H7 (cell line): ENCODE data around the gene SFTPB. TPM values are rescaled to one million over a fixed set of nuclear protein-coding genes. Genes with fewer than 3 reads are reported as not detected.
"Not testable (repeated sequence)": the region's sequence is repeated elsewhere in the genome, so short reads cannot be mapped to it uniquely, and the experiment has no call there.

Experiments
- DNase-seq: peaks from one replicate; pipeline ENCODE4 v3.0.0; 2012
- H3K27me3 ChIP-seq: 2 replicates; pipeline ENCODE4 v1.6.0; 2011; ENCODE audit warnings: mild to moderate bottlenecking, low read length; ENCODE audit not compliant: control insufficient read depth, insufficient read depth
- H3K36me3 ChIP-seq: replicated peaks from 2 replicates; pipeline ENCODE4 v1.5.1; 2011; ENCODE audit warnings: low read length; ENCODE audit not compliant: control insufficient read depth, insufficient read depth
- H3K4me3 ChIP-seq: 2 replicates; pipeline ENCODE4 v1.5.1; 2011; ENCODE audit warnings: low read depth, mild to moderate bottlenecking, control low read depth, low read length, moderate library complexity; ENCODE audit not compliant: insufficient read depth
- total RNA-seq: library from RNA; depleted of rRNA; stranded (reverse); fragments of >200 nt; shearing (Covaris generic); gene quantifications from 2 replicates; pipeline ENCODE4 v1.2.3, GENCODE V29; 2014

SFTPB gene
- total RNA-seq, 1 experiment from 2014 or later = not detected

GRCh38 chr2:85675427-85675826 lies 7.4 kb upstream of the SFTPB start:
- no peak for DNase-seq

GRCh38 chr2:85674417-85674816 lies 6.4 kb upstream of the SFTPB start:
- DNase-seq = no peak
- no peaks in the 10 kb centered on the region for H3K36me3 ChIP-seq
- H3K27me3 ChIP-seq = no peaks in the 10 kb centered on the region
- H3K4me3 ChIP-seq = no peak overlapping the region

More at GRCh38 chr2:85675427-85675826, 7.4 kb upstream of the SFTPB start:
- Histone ChIP-seq H3K36me3 (no peaks in the 10 kb centered on the region), H3K27me3 (no peaks in the 10 kb centered on the region), H3K4me3 (no peak overlapping the region)

GRCh38 chr2:85673716-85674375 lies 5.8 kb upstream of the SFTPB start:
- no peaks in the 10 kb centered on the region for H3K36me3 ChIP-seq
- no peaks in the 10 kb centered on the region for H3K27me3 ChIP-seq
- H3K4me3 ChIP-seq = no peak overlapping the region
- DNase-seq = no peak

GRCh38 chr2:85672456-85672855 lies 4.5 kb upstream of the SFTPB start:
- no peak for DNase-seq
- Histone ChIP-seq H3K36me3 (no peaks in the 10 kb centered on the region), H3K27me3 (no peaks in the 10 kb centered on the region), H3K4me3 (no peak overlapping the region)

- H3K36me3 ChIP-seq, H3K4me3 ChIP-seq, H3K27me3 ChIP-seq, DNase-seq: not testable (repeated sequence)
Measured at GRCh38 chr2:85670416-85670815, 2.4 kb upstream of the SFTPB start.

- Histone ChIP-seq H3K36me3 (no peaks in the 10 kb centered on the region), H3K4me3 (no peak overlapping the region), H3K27me3 (no peaks in the 10 kb centered on the region)
- DNase-seq = no peak
Measured at GRCh38 chr2:85669549-85669948, 1.6 kb upstream of the SFTPB start.

GRCh38 chr2:85668857-85669142 lies 801 bp upstream of the SFTPB start:
- Histone ChIP-seq H3K27me3 (no peaks in the 10 kb centered on the region), H3K36me3 (no peaks in the 10 kb centered on the region), H3K4me3 (no peak overlapping the region)
- no peak for DNase-seq

- no peaks in the 10 kb centered on the region for H3K36me3 ChIP-seq
- DNase-seq = no peak
- no peaks in the 10 kb centered on the region for H3K27me3 ChIP-seq
- H3K4me3 ChIP-seq = no peak overlapping the region
Measured at GRCh38 chr2:85667561-85668008, 414 bp downstream of the SFTPB start.

GRCh38 chr2:85666435-85667316 lies 1.3 kb downstream of the SFTPB start:
- no peaks in the 10 kb centered on the region for H3K27me3 ChIP-seq
- H3K36me3 ChIP-seq = no peaks in the 10 kb centered on the region
- H3K4me3 ChIP-seq = no peak overlapping the region
- peak; percentile 42 for DNase-seq

- DNase-seq = peak; percentile 22
- no peaks in the 10 kb centered on the region for H3K27me3 ChIP-seq
- no peak overlapping the region for H3K4me3 ChIP-seq
- no peaks in the 10 kb centered on the region for H3K36me3 ChIP-seq
Measured at GRCh38 chr2:85666016-85666415, 2.0 kb downstream of the SFTPB start.

GRCh38 chr2:85665264-85665937 lies 2.6 kb downstream of the SFTPB start:
- no peaks in the 10 kb centered on the region for H3K36me3 ChIP-seq
- H3K27me3 ChIP-seq = no peaks in the 10 kb centered on the region
- DNase-seq = peak; percentile 62
- no peak overlapping the region for H3K4me3 ChIP-seq

- DNase-seq = peak; percentile 44
- H3K27me3 ChIP-seq = no peaks in the 10 kb centered on the region
- H3K36me3 ChIP-seq = no peaks in the 10 kb centered on the region
- H3K4me3 ChIP-seq = no peak overlapping the region
Measured at GRCh38 chr2:85663594-85664565, 4.1 kb downstream of the SFTPB start.

GRCh38 chr2:85662899-85663593 lies 5.0 kb downstream of the SFTPB start:
- H3K4me3 ChIP-seq = no peak overlapping the region
- H3K36me3 ChIP-seq = no peaks in the 10 kb centered on the region; the same call in 1 of the 2 replicates
- no peaks in the 10 kb centered on the region for H3K27me3 ChIP-seq
- DNase-seq = peak; percentile 61
